K562 (cell line): ENCODE measurements around the gene ZDHHC18. TPM values are rescaled to one million over a fixed set of nuclear protein-coding genes. Genes with fewer than 3 reads are reported as not detected.

Source experiments
- CC2D1A ChIP-seq: fragments of 450-650 bp; IDR thresholded peaks from 2 replicates; pipeline ENCODE4 v1.6.1; 2017; ENCODE audit warnings: mild to moderate bottlenecking
- CHCHD3 ChIP-seq: fragments of 250-450 bp; sonication (Bioruptor Pico); IDR thresholded peaks from 2 replicates; pipeline ENCODE4 v2.1.2; 2022; ENCODE audit warnings: mild to moderate bottlenecking
- CTBP1 ChIP-seq: fragments of 450-650 bp; IDR thresholded peaks from 2 replicates; pipeline ENCODE4 v1.6.1; 2016; ENCODE audit warnings: borderline replicate concordance
- JUN ChIP-seq, 2 experiments: sonication (generic) in 1 of 2; formaldehyde crosslinking in 1 of 2; IDR thresholded peaks; 2 replicates each; pipeline versions ENCODE4 v1.6.1 to v1.8.0; 2012 to 2022; ENCODE audit warnings: borderline replicate concordance in 2 of 2, mild to moderate bottlenecking in 2 of 2, improper control_type of control experiment in 1 of 2, low read depth in 1 of 2, low read length in 1 of 2, missing genetic modification reagents in 1 of 2
- MAFK ChIP-seq: IDR thresholded peaks from 2 replicates; pipeline ENCODE4 v1.6.1; 2011; ENCODE audit warnings: low read length, improper control_type of control experiment
- MLX ChIP-seq, 2 experiments: fragments of 450-650 bp in 1 of 2; sonication (generic) in 1 of 2; formaldehyde crosslinking; conservative IDR thresholded peaks; 2 replicates each; pipeline versions ENCODE4 v1.4.0 to v1.8.1; 2020 to 2022; ENCODE audit warnings: mild to moderate bottlenecking in 1 of 2, missing genetic modification reagents in 1 of 2
- NEUROD1 ChIP-seq: fragments of 150-350 bp; IDR thresholded peaks from 2 replicates; pipeline ENCODE4 v1.6.1; 2014; ENCODE audit warnings: borderline replicate concordance, low read length, low read depth; ENCODE audit not compliant: partially characterized antibody
- POLR2B ChIP-seq: fragments of 450-650 bp; IDR thresholded peaks from 2 replicates; pipeline ENCODE4 v1.6.1; 2018; ENCODE audit warnings: low read depth; ENCODE audit not compliant: partially characterized antibody
- RBFOX2 ChIP-seq: fragments of 200-400 bp; formaldehyde crosslinking; IDR thresholded peaks from 2 replicates; pipeline ENCODE4 v1.6.1; 2017; ENCODE audit warnings: low read depth, mild to moderate bottlenecking, low read length, moderate library complexity
- UBTF ChIP-seq, 2 experiments: IDR thresholded peaks; 2 replicates each; pipeline ENCODE4 v1.6.1; 2012; ENCODE audit warnings: improper control_type of control experiment in 2 of 2, low read depth in 2 of 2, low read length in 2 of 2, borderline replicate concordance in 1 of 2
- ZBTB33 ChIP-seq: sonication (generic); formaldehyde crosslinking; IDR thresholded peaks from 2 replicates; pipeline ENCODE4 v1.8.1; 2023; ENCODE audit warnings: mild to moderate bottlenecking, missing genetic modification reagents
- ZNF124 ChIP-seq: sonication (generic); formaldehyde crosslinking; IDR thresholded peaks from 2 replicates; pipeline ENCODE4 v1.8.1; 2022; ENCODE audit warnings: missing genetic modification reagents
- ZNF239 ChIP-seq: fragments of 250-450 bp; sonication (Bioruptor Pico); IDR thresholded peaks from 2 replicates; pipeline ENCODE4 v1.4.0; 2020; ENCODE audit warnings: mild to moderate bottlenecking
- ZNF316 ChIP-seq: fragments of 450-650 bp; IDR thresholded peaks from 2 replicates; pipeline ENCODE4 v1.6.1; 2016
- ZNF347 ChIP-seq: fragments of 450-650 bp; formaldehyde crosslinking; IDR thresholded peaks from 2 replicates; pipeline ENCODE4 v1.4.0; 2020; ENCODE audit warnings: low read depth, mild to moderate bottlenecking, moderate library complexity
- ZNF354B ChIP-seq: fragments of 250-450 bp; sonication (Bioruptor Pico); IDR thresholded peaks from 2 replicates; pipeline ENCODE4 v1.4.0; 2020
- ZNF518B ChIP-seq: fragments of 250-450 bp; sonication (Bioruptor Pico); IDR thresholded peaks from 2 replicates; pipeline ENCODE4 v1.5.0; 2021; ENCODE audit warnings: mild to moderate bottlenecking, moderate library complexity
- ZNF551 ChIP-seq: fragments of 250-450 bp; sonication (Bioruptor Pico); IDR thresholded peaks from 2 replicates; pipeline ENCODE4 v1.5.0; 2021; ENCODE audit warnings: mild to moderate bottlenecking, moderate library complexity
- polyA plus RNA-seq, 8 experiments: library from polyadenylated mRNA; depleted of rRNA in 4 of 8; stranded (reverse) in 5 of 8; unstranded in 3 of 8; fragments of >200 nt; fragmentation: Nextera tagmentation in 2 of 8; fragmentation: Illumina TruSeq in 1 of 8; extraction: Ambion mirVana in 2 of 8; extraction: Trizol in 1 of 8; gene quantifications; 2 replicates each; pipeline versions ENCODE4 v1.2.1 to v1.2.3, GENCODE V29; 2011 to 2014; ENCODE audit warnings: inconsistent platforms in 1 of 8, missing spikeins in 1 of 8
- total RNA-seq, 7 experiments: library from RNA; depleted of rRNA in 6 of 7; stranded (reverse); fragments of >200 nt in 6 of 7; fragmentation: Illumina TruSeq in 2 of 7; extraction: Trizol in 2 of 7; gene quantifications; 2 replicates each; pipeline versions ENCODE4 v1.2.1 to v1.2.3, GENCODE V29; 2011 to 2021; ENCODE audit warnings: low replicate concordance in 1 of 7

ZDHHC18 gene
- total and polyA plus RNA-seq, 9 of the 15 experiments (the other 6 are each of a cell fraction or from before 2014, with no cell fraction given): 0.42 to 35.6 (median 15.8) TPM

GRCh38 chr1:26862781-26863684, 36.5 kb downstream of the ZDHHC18 start, which contains the start of gene SFN (continued):
- no peak for TF ChIP-seq ZNF518B (CRISPR knock-in tag)
- no peak for TF ChIP-seq ZNF239 (CRISPR knock-in tag)
- TF ChIP-seq ZBTB33 (CRISPR knock-in tag): peak; percentile 22; the same call in 1 of the 2 replicates
- TF ChIP-seq UBTF (IDR thresholded peaks at IDR 0.05; ENCODE audit: borderline replicate concordance in 1 of 2, low read depth in 2 of 2, low read length in 2 of 2): no peak
- TF ChIP-seq CHCHD3 (CRISPR knock-in tag): no peak
- no peak for TF ChIP-seq ZNF551
- peak; percentile 16; the same call in 1 of the 2 replicates for TF ChIP-seq ZNF316
- no peak for TF ChIP-seq MAFK
- TF ChIP-seq RBFOX2: peak; percentile 61
- peak; percentile 94 for TF ChIP-seq CTBP1
- no peak for TF ChIP-seq ZNF124 (CRISPR knock-in tag)
- peak; percentile 83 for TF ChIP-seq JUN (IDR thresholded peaks at IDR 0.05; ENCODE audit: borderline replicate concordance, low read depth, low read length)
- TF ChIP-seq JUN (CRISPR knock-in tag; IDR thresholded peaks at IDR 0.05; ENCODE audit: borderline replicate concordance): no peak
- TF ChIP-seq NEUROD1: no peak
- TF ChIP-seq ZNF347: no peak
- TF ChIP-seq MLX (CRISPR knock-in tag; conservative IDR thresholded peaks at IDR 0.05): no peak
- TF ChIP-seq ZNF354B: no peak
- no peak for TF ChIP-seq POLR2B
- 0 out of 2 replicates have a peak, but pooled peaks have one; percentile 27 for TF ChIP-seq CC2D1A
